Fibroblast of skin of scalp (primary cell): ENCODE results near the gene SLC35F5. TPM values are rescaled to one million over a fixed set of nuclear protein-coding genes. Genes with fewer than 3 reads are reported as not detected.
A peak's percentile ranks its signal among the peaks of the same experiment; 100 is the strongest.
"Not testable (repeated sequence)": the region's sequence is repeated elsewhere in the genome, so short reads cannot be mapped to it uniquely, and the experiment has no call there.

Experiments used
- DNase-seq: peaks from one replicate; pipeline ENCODE4 v3.0.0-alpha.2; 2013
- polyA plus RNA-seq, 2 experiments: library from polyadenylated mRNA; unstranded; fragments of 120-200 nt; gene quantifications; one replicate each; pipeline ENCODE4 v1.2.1, GENCODE V29; 2013; ENCODE audit not compliant: insufficient read length in 2 of 2

The SLC35F5 gene
- 45.8 TPM for polyA plus RNA-seq (2013, experiment 1 of 2; ENCODE audit: insufficient read length)
- polyA plus RNA-seq (2013, experiment 2 of 2; ENCODE audit: insufficient read length), result 59.1 TPM

GRCh38 chr2:113756355-113757137, at the start of gene SLC35F5:
Gene SLC35F5, minus strand, starts transcription at chr2:113756642. Its CDS starts 233 bp downstream, at chr2:113756409.
- peak; percentile 93 for DNase-seq

- no peak for DNase-seq
These were observed 42.9 kb upstream of the SLC35F5 start for GRCh38 chr2:113799375-113799774.

GRCh38 chr2:113797237-113797636, 40.8 kb upstream of the SLC35F5 start:
- no peak for DNase-seq

- DNase-seq, result no peak
These were observed 40.2 kb upstream of the SLC35F5 start for GRCh38 chr2:113796592-113797175.

GRCh38 chr2:113795405-113795920, 39.0 kb upstream of the SLC35F5 start:
- DNase-seq, result no peak

GRCh38 chr2:113791697-113792590, 35.5 kb upstream of the SLC35F5 start:
- DNase-seq, result peak; percentile 11

- no peak for DNase-seq
These were observed 28.6 kb upstream of the SLC35F5 start for GRCh38 chr2:113784823-113785744.

GRCh38 chr2:113780472-113780871, 24.0 kb upstream of the SLC35F5 start:
- no peak for DNase-seq

- DNase-seq, result no peak
These were observed 20.9 kb upstream of the SLC35F5 start for GRCh38 chr2:113777371-113777770.

GRCh38 chr2:113776949-113777348, 20.5 kb upstream of the SLC35F5 start:
- DNase-seq, result peak; percentile 24

GRCh38 chr2:113774616-113775015, 18.2 kb upstream of the SLC35F5 start:
- not testable (repeated sequence) for DNase-seq

- no peak for DNase-seq
These were observed 14.5 kb upstream of the SLC35F5 start for GRCh38 chr2:113770929-113771328.

- no peak for DNase-seq
These were observed 13.1 kb upstream of the SLC35F5 start for GRCh38 chr2:113769555-113769954.

- DNase-seq, result no peak
These were observed 12.3 kb upstream of the SLC35F5 start for GRCh38 chr2:113768770-113769169.

- no peak for DNase-seq
These were observed 11.5 kb upstream of the SLC35F5 start for GRCh38 chr2:113767811-113768460.

- DNase-seq, result no peak
These were observed 8.8 kb upstream of the SLC35F5 start for GRCh38 chr2:113765276-113765675.

GRCh38 chr2:113762377-113763118, 6.1 kb upstream of the SLC35F5 start:
- peak; percentile 83 for DNase-seq

- DNase-seq, result peak; percentile 21
These were observed 4.0 kb upstream of the SLC35F5 start for GRCh38 chr2:113760400-113760799.

GRCh38 chr2:113757138-113757657, 756 bp upstream of the SLC35F5 start:
- DNase-seq, result no peak

- DNase-seq, result peak; percentile 12
These were observed 547 bp downstream of the SLC35F5 start for GRCh38 chr2:113755835-113756354.
